ENCODE data around the gene MLEC.

GRCh38 chr12:120738252-120739030, 51.5 kb downstream of the MLEC start:
- TF ChIP-seq CTCF (IDR thresholded peaks at IDR 0.05) = no peak
- no peak for TF ChIP-seq POLR2A (IDR thresholded peaks at IDR 0.05)
